Smooth muscle cell of the pulmonary artery (primary cell): ENCODE data around the gene GFAP. TPM values are rescaled to one million over a fixed set of nuclear protein-coding genes. Genes with fewer than 3 reads are reported as not detected.

Experiments used
- total RNA-seq: library from RNA; depleted of rRNA; stranded (reverse); fragments of >200 nt; gene quantifications from 2 replicates; pipeline ENCODE4 v1.2.3, GENCODE V29; 2014

Gene GFAP
- total RNA-seq: 0.59 and 0.92 TPM in 2 replicates

DNA sequence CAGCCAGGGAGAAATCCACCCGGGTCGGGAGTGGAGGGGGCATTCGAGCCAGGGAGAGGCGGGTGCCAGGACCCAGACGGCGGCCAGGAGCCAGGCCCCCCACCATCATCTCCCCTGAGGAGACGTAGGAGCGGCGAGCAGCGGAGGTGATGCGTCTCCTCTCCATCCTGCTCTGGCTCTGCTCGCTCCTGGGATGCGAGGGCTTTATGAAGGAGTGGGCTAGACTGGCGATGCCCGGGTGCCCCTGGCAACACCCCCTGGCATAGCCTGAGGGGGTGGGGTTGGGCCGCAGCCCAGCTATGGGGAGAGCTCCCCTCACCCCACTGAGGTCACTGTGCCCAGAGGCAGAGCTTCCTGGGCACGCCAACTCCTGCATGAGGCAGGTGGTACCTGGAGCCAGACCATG lies at the start of gene GFAP:
TSS of gene GFAP (minus strand) at position 180 of the 406 bp plus-strand sequence. CDS start at position 166, 14 bp downstream.

DNA sequence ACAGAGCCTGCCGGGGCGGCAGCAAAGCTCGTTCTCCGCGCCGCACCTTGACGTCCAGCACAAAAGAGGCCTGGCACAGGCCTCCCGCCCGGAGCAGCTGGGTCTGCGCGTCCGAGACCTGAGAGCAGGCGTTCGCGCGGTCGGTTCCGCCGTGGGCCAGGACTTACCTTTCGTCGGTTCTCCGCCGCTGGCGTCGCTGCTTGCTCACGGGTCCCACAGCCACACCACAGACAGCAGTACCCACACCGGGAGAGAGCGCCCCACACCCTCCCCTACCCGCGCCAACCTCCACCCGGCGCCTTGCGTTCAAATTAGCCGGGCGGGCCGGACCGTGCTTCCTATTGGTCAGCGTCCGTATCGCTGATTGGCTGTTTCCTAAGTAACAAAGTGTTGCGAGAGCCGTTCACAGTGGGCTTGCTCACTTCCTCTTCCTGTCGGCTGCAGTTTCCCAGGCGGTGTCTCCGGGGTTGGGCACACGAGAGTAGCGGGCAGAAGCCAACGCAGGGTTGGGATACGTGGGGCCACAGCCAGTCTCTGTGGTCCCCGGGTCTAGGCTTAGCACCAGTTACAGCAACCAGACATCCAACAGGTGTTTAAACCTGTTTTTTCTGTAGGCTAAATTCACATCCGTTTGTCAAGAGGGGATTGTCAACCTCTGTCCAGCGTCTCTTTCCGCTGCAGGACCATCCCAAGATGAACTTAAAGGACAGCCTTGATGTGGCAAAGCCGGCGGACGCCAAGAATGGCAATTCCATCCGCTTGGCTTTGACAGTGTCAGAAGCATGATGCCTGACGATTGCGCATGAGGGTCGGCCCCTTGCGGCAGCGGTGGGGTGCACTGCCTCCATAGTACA lies 32.4 kb upstream of the GFAP start, which contains the start of gene KIF18B:
TSS of gene KIF18B (minus strand) at position 313 of the 854 bp plus-strand sequence. CDS start 11,429 bp downstream, outside the sequence.

DNA sequence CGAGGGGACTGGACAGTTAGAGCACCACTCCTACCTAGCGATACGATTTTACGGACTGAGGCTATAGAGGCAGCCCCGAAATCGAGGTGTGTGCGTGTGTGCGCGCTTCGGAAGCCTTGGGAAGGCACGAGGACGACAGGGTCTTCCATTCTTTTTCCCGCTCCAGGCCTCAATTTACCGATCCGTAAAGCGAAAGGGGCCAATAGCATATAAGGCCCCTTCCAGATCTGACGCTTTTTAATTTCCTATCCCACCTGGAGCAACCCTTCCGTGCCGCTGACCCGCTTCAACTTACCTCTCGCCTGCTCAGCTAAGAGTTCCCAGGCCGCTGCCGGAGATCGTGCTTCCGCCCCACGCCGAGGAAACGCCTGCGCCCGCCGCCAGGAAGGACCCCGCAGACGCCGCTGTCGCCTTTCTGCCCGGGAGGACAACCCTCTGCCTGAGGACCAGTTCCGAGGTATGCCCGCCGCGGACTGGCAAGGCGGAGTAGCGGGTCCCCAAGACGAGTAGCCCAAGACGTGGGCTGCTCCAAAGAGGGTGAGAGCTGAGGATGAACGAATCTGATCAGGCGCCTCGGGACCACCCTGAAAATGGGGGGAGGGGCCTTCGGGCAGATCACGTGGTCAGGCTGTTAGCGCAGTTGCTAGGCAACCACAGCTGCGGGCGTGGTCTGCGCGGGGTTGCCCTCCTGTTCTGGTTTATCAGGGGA lies 16.1 kb downstream of the GFAP start, which contains the start of gene EFTUD2:
TSS of gene EFTUD2 (minus strand) at position 372 of the 709 bp plus-strand sequence. CDS start 4,924 bp downstream, outside the sequence.

Other genes with a start within 250 kb of the GFAP start
- 24.0 and 26.8 TPM in 2 replicates for gene CCDC43, start 225.7 kb downstream of the GFAP start, total RNA-seq
- 2.3 and 2.7 TPM in 2 replicates for gene DBF4B, start 206.8 kb downstream of the GFAP start, total RNA-seq
- 0.26 and 0.79 TPM in 2 replicates for gene ADAM11, start 156.5 kb downstream of the GFAP start, total RNA-seq
- gene GJC1, start 85.2 kb downstream of the GFAP start, total RNA-seq: 27.7 and 40.1 TPM in 2 replicates
- gene HIGD1B, start 67.6 kb downstream of the GFAP start, total RNA-seq: not detected in 2 replicates
- 96.8 and 104 TPM in 2 replicates for gene EFTUD2, start 16.1 kb downstream of the GFAP start, total RNA-seq
- gene KIF18B, start 32.3 kb upstream of the GFAP start, total RNA-seq: 1.1 and 1.9 TPM in 2 replicates
- gene C1QL1, start 52.8 kb upstream of the GFAP start, total RNA-seq: 0.33 and 0.46 TPM in 2 replicates
- 41.4 and 42.2 TPM in 2 replicates for gene DCAKD, start 136.1 kb upstream of the GFAP start, total RNA-seq
- gene NMT1, start 145.8 kb upstream of the GFAP start, total RNA-seq: 68.2 and 69.5 TPM in 2 replicates
- 39.2 and 85.5 TPM in 2 replicates for gene PLCD3, start 217.0 kb upstream of the GFAP start, total RNA-seq
- gene ACBD4, start 220.2 kb upstream of the GFAP start, total RNA-seq: 5.3 and 10.1 TPM in 2 replicates
- gene HEXIM1, start 233.0 kb upstream of the GFAP start, total RNA-seq: 11.3 and 12.1 TPM in 2 replicates
- gene HEXIM2, start 246.4 kb upstream of the GFAP start, total RNA-seq: 4.8 and 6.3 TPM in 2 replicates